Measurements from ENCODE around the gene SACS.
A peak's percentile ranks its signal among the peaks of the same experiment; 100 is the strongest.

SACS gene

GRCh38 chr13:23350009-23350408 lies 83.5 kb downstream of the SACS start:
- DNase-seq: peak; percentile 79

- DNase-seq: no peak
Measured at GRCh38 chr13:23349161-23349897, 84.2 kb downstream of the SACS start.

- DNase-seq: no peak
Measured at GRCh38 chr13:23348262-23349127, 85.0 kb downstream of the SACS start.

GRCh38 chr13:23347601-23348000 lies 85.9 kb downstream of the SACS start:
- DNase-seq: no peak

GRCh38 chr13:23344931-23345595 lies 88.4 kb downstream of the SACS start:
- DNase-seq: no peak

GRCh38 chr13:23339225-23339624 lies 94.3 kb downstream of the SACS start:
- no peak for DNase-seq

- no peak for DNase-seq
Measured at GRCh38 chr13:23330356-23330755, 103.1 kb downstream of the SACS start.

- peak; percentile 6 for DNase-seq
Measured at GRCh38 chr13:23325191-23325590, 108.3 kb downstream of the SACS start.

GRCh38 chr13:23323946-23324709 lies 109.4 kb downstream of the SACS start:
- peak; percentile 58 for DNase-seq

- peak; percentile 87 for DNase-seq
Measured at GRCh38 chr13:23322353-23323336, 110.9 kb downstream of the SACS start.

GRCh38 chr13:23321535-23322241 lies 111.8 kb downstream of the SACS start:
- peak; percentile 75 for DNase-seq

GRCh38 chr13:23320926-23321534 lies 112.5 kb downstream of the SACS start:
- DNase-seq: no peak

- DNase-seq: no peak
Measured at GRCh38 chr13:23319883-23320224, 113.6 kb downstream of the SACS start.

- peak; percentile 3 for DNase-seq
Measured at GRCh38 chr13:23314837-23315236, 118.7 kb downstream of the SACS start.

GRCh38 chr13:23292586-23292985 lies 140.9 kb downstream of the SACS start:
- DNase-seq: no peak

GRCh38 chr13:23289917-23290357 lies 143.6 kb downstream of the SACS start:
- DNase-seq: no peak

GRCh38 chr13:23288995-23289394 lies 144.5 kb downstream of the SACS start:
- DNase-seq: no peak

- no peak for DNase-seq
Measured at GRCh38 chr13:23288564-23288963, 144.9 kb downstream of the SACS start.

GRCh38 chr13:23279321-23279720 lies 154.2 kb downstream of the SACS start:
- no peak for DNase-seq
